Transverse colon (tissue), 4 donors: ENCODE data around the gene UBE2F. TPM values are rescaled to one million over a fixed set of nuclear protein-coding genes. Genes with fewer than 3 reads are reported as not detected.

Source experiments
- DNase-seq: peaks from one replicate; pipeline ENCODE4 v3.0.0-alpha.2; 2019
- H3K27ac ChIP-seq, 4 donors: fragments of 200-600 bp; sonication (generic); 2 replicates each; pipeline ENCODE4 v1.5.1; 2016 to 2018; ENCODE audit warnings: inconsistent platforms in 4 of 4
- H3K27me3 ChIP-seq: fragments of 200-600 bp; sonication (generic); 2 replicates; pipeline ENCODE4 v1.5.1; 2017; ENCODE audit warnings: inconsistent platforms
- H3K36me3 ChIP-seq, 4 donors: fragments of 200-600 bp; sonication (generic); 2 replicates each; pipeline ENCODE4 v1.5.1; 2017 to 2019; ENCODE audit warnings: inconsistent platforms in 4 of 4
- H3K4me1 ChIP-seq, 4 donors: fragments of 200-600 bp; sonication (generic); 2 replicates each; pipeline ENCODE4 v1.5.1; 2017 to 2020; ENCODE audit warnings: inconsistent platforms in 4 of 4
- H3K4me3 ChIP-seq, 4 donors: fragments of 200-600 bp; sonication (generic); 1 replicate in 1 of 4; 2 replicates in 3 of 4; pipeline versions ENCODE4 v1.5.1 to v1.6.1; 2017 to 2019; ENCODE audit warnings: inconsistent platforms in 4 of 4
- H3K9me3 ChIP-seq, 2 donors: fragments of 200-600 bp; sonication (generic); 2 replicates each; pipeline ENCODE4 v1.5.1; 2017 to 2019; ENCODE audit warnings: inconsistent platforms in 2 of 2
- CTCF ChIP-seq, 5 experiments: fragments of 200-600 bp in 3 of 5; fragments of 450-650 bp in 2 of 5; sonication (generic) in 3 of 5; IDR thresholded peaks; 1 replicate in 2 of 5; 2 replicates in 3 of 5; pipeline ENCODE4 v1.5.1; 2016 to 2017; ENCODE audit warnings: antibody characterized with exemption in 5 of 5, inconsistent platforms in 3 of 5, mild to moderate bottlenecking in 2 of 5, moderate library complexity in 1 of 5
- EP300 ChIP-seq: sonication (generic); formaldehyde crosslinking; IDR thresholded peaks from one replicate; pipeline ENCODE4 v1.6.1; 2017; ENCODE audit warnings: antibody characterized with exemption, low read depth
- POLR2A ChIP-seq: fragments of 450-650 bp; IDR thresholded peaks from one replicate; pipeline ENCODE4 v1.6.1; 2016; ENCODE audit warnings: antibody characterized with exemption, mild to moderate bottlenecking, moderate library complexity
- POLR2AphosphoS5 ChIP-seq, 3 donors: sonication (generic); formaldehyde crosslinking; IDR thresholded peaks; one replicate each; pipeline ENCODE4 v1.6.1; 2016; ENCODE audit warnings: antibody characterized with exemption in 3 of 3
- WGBS, 2 donors: methylation state at CpG; one replicate each; pipeline ENCODE4 v1.1.5; 2018; ENCODE audit warnings: low coverage in 1 of 2; 5-methylcytosine and 5-hydroxymethylcytosine counted together
- in situ Hi-C, 4 donors: fragments of 200-750 bp; cut with MboI; loops; one replicate each; pipeline versions ENCODE4 v1.15.0 to v1.15.1; 2017; ENCODE audit warnings: low sequenced_read_pairs in 3 of 4, low pct_ligation_motif_present in 1 of 4, low pct_unique_long_range_greater_than_20kb in 1 of 4
- intact Hi-C: fragments of 100-400 bp; cut with DNase I; formaldehyde crosslinking; loops from one replicate; pipeline ENCODE4 v1.15.1; 2023; ENCODE audit warnings: low total_unique reads
- total RNA-seq, 4 donors: library from RNA; depleted of rRNA; stranded (reverse); fragments of >200 nt; gene quantifications; one replicate each; pipeline ENCODE4 v1.1.0, GENCODE V29; 2016

UBE2F gene
- total RNA-seq, 4 donors from 2014 or later, result 66.8 to 79.4 (median 70.5) TPM

DNA sequence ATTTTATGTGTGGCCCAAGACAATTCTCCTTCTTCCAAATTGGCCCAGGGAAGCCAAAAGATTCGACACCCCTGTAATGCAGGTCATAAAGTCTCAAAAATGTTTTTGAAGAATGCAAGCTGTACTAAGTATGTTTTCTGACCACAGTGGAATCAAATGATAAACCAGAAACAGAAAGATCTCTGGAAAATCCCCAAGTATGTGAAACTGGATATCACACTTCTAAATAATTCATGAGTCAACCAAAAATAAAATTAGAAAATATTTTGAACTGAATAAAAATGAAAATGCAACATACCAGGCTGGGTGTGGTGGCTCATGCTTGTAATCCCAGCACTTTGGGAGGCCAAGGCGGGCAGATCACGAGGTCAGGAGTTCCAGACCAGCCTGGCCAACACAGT lies 34.1 kb upstream of the UBE2F start:
- Histone ChIP-seq H3K36me3 (no peaks in the 10 kb centered on the region), H3K4me1 (peaks cover 0 to 9% (median 4%) of the 10 kb centered on the region in 4 donors), H3K4me3 (no peak overlapping the region), H3K27me3 (no peaks in the 10 kb centered on the region), H3K9me3 (no peaks in the 10 kb centered on the region), H3K27ac (no peak overlapping the region)
- TF ChIP-seq EP300, result no peak
- TF ChIP-seq CTCF (IDR thresholded peaks at IDR 0.05), result no peak
- peak in 1 of 3 donors; percentile 34 for TF ChIP-seq POLR2AphosphoS5 (IDR thresholded peaks at IDR 0.05)
- TF ChIP-seq POLR2A, result no peak
- in situ Hi-C loops, result no loop called here
- 53% methylated on average over 3 of the region's 3 CpGs for WGBS, 2 donors
- no peak for DNase-seq
- intact Hi-C loops, result no loop called here

- Histone ChIP-seq H3K4me3 (no peak overlapping the region), H3K27ac (no peak overlapping the region), H3K9me3 (no peaks in the 10 kb centered on the region), H3K27me3 (no peaks in the 10 kb centered on the region), H3K36me3 (no peaks in the 10 kb centered on the region), H3K4me1 (peaks cover 0 to 9% (median 4%) of the 10 kb centered on the region in 4 donors)
- intact Hi-C loops (no loop called here), in situ Hi-C loops (no loop called here)
- WGBS, 2 donors, result 90% methylated on average over 5 of the region's 5 CpGs; no CpG with 5 or more reads in 1 of the 2 donors
- DNase-seq, result no peak
- TF ChIP-seq EP300 (no peak), POLR2AphosphoS5 (IDR thresholded peaks at IDR 0.05) (no peak), POLR2A (no peak), CTCF (IDR thresholded peaks at IDR 0.05) (no peak)
These were observed 32.6 kb upstream of the UBE2F start for GRCh38 chr2:237934186-237934585.

- Histone ChIP-seq H3K36me3 (no peaks in the 10 kb centered on the region), H3K4me3 (no peak overlapping the region), H3K4me1 (peaks cover 0 to 6% (median 4%) of the 10 kb centered on the region in 4 donors), H3K27me3 (no peaks in the 10 kb centered on the region), H3K27ac (no peak overlapping the region), H3K9me3 (no peaks in the 10 kb centered on the region)
- WGBS, 2 donors, result 67 to 84% methylated on average over 4 to 11 of the region's 11 CpGs
- intact Hi-C loops, result no loop called here
- in situ Hi-C loops, result no loop called here
- no peak for TF ChIP-seq CTCF (IDR thresholded peaks at IDR 0.05)
- no peak for TF ChIP-seq POLR2AphosphoS5 (IDR thresholded peaks at IDR 0.05)
- TF ChIP-seq EP300, result no peak
- no peak for TF ChIP-seq POLR2A
- DNase-seq, result no peak
These were observed 30.9 kb upstream of the UBE2F start for GRCh38 chr2:237935740-237936452.

GRCh38 chr2:237939251-237939650 lies 27.6 kb upstream of the UBE2F start:
- H3K9me3 ChIP-seq, result peaks cover 0 to under 1% of the 10 kb centered on the region in 2 donors
- H3K27ac ChIP-seq, result no peak overlapping the region
- DNase-seq, result no peak
- in situ Hi-C loops, result no loop called here
- intact Hi-C loops, result no loop called here
- H3K4me1 ChIP-seq, result peaks cover 0 to 3% (median 0%) of the 10 kb centered on the region in 4 donors
- H3K4me3 ChIP-seq, result no peak overlapping the region
- no peaks in the 10 kb centered on the region for H3K27me3 ChIP-seq
- TF ChIP-seq EP300, result no peak
- TF ChIP-seq POLR2A, result no peak
- no peak for TF ChIP-seq POLR2AphosphoS5 (IDR thresholded peaks at IDR 0.05)
- no peak for TF ChIP-seq CTCF (IDR thresholded peaks at IDR 0.05)
- H3K36me3 ChIP-seq, result no peaks in the 10 kb centered on the region
